Neural cell (in vitro differentiated cells): ENCODE results near the gene MAGEB6.

ENCODE experiments used
- EP300 ChIP-seq: fragments of 450-650 bp; conservative IDR thresholded peaks from 2 replicates; pipeline ENCODE4 v1.6.1; 2014; ENCODE audit warnings: antibody characterized with exemption, mild to moderate bottlenecking, moderate library complexity; ENCODE audit not compliant: poor library complexity, severe bottlenecking
- EZH2 ChIP-seq: fragments of 200-600, 300-800 bp; shearing (Covaris generic), sonication (generic); IDR thresholded peaks from 2 replicates; pipeline ENCODE4 v1.6.1; 2014; ENCODE audit warnings: antibody characterized with exemption, low read length, borderline replicate concordance, mild to moderate bottlenecking; ENCODE audit not compliant: insufficient read depth, poor library complexity, severe bottlenecking
- MXI1 ChIP-seq: fragments of 450-650 bp; conservative IDR thresholded peaks from 2 replicates; pipeline ENCODE4 v1.6.1; 2014; ENCODE audit warnings: antibody characterized with exemption, mild to moderate bottlenecking; ENCODE audit not compliant: poor library complexity, severe bottlenecking
- SMC3 ChIP-seq: fragments of 450-650 bp; conservative IDR thresholded peaks from 2 replicates; pipeline ENCODE4 v1.6.1; 2014; ENCODE audit warnings: antibody characterized with exemption, mild to moderate bottlenecking, moderate library complexity; ENCODE audit not compliant: poor library complexity
- TAF1 ChIP-seq: IDR thresholded peaks from 2 replicates; pipeline ENCODE4 v1.6.1; 2012; ENCODE audit warnings: low read depth
- TF ChIP-seq, protein P1 (sequence below): fragments of 450-650 bp; IDR thresholded peaks from 2 replicates; pipeline ENCODE4 v1.5.1; 2014; ENCODE audit warnings: antibody characterized with exemption, mild to moderate bottlenecking, moderate library complexity; ENCODE audit not compliant: poor library complexity, severe bottlenecking

- TF ChIP-seq, protein P1, sequence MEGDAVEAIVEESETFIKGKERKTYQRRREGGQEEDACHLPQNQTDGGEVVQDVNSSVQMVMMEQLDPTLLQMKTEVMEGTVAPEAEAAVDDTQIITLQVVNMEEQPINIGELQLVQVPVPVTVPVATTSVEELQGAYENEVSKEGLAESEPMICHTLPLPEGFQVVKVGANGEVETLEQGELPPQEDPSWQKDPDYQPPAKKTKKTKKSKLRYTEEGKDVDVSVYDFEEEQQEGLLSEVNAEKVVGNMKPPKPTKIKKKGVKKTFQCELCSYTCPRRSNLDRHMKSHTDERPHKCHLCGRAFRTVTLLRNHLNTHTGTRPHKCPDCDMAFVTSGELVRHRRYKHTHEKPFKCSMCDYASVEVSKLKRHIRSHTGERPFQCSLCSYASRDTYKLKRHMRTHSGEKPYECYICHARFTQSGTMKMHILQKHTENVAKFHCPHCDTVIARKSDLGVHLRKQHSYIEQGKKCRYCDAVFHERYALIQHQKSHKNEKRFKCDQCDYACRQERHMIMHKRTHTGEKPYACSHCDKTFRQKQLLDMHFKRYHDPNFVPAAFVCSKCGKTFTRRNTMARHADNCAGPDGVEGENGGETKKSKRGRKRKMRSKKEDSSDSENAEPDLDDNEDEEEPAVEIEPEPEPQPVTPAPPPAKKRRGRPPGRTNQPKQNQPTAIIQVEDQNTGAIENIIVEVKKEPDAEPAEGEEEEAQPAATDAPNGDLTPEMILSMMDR, result no peak
- no peak for TF ChIP-seq EZH2
- no peak for TF ChIP-seq TAF1
- TF ChIP-seq SMC3, result no peak
- TF ChIP-seq MXI1, result no peak
- no peak for TF ChIP-seq EP300
Measured at GRCh38 chrX:26215869-26216268, 23.6 kb downstream of the MAGEB6 start, which contains the start of gene MAGEB5.
